RPMI7951 (cell line): ENCODE measurements around the gene HSD17B10. TPM values are rescaled to one million over a fixed set of nuclear protein-coding genes. Genes with fewer than 3 reads are reported as not detected.
"Not testable (repeated sequence)": the region's sequence is repeated elsewhere in the genome, so short reads cannot be mapped to it uniquely, and the experiment has no call there.

Source experiments
- DNase-seq: peaks from one replicate; pipeline ENCODE4 v3.0.0-alpha.2; 2012; ENCODE audit warnings: low read depth
- total RNA-seq: library from RNA; depleted of rRNA; stranded (reverse); fragments of >200 nt; shearing (Covaris generic); gene quantifications from 2 replicates; pipeline ENCODE4 v1.2.3, GENCODE V29; 2014; rRNA removed

HSD17B10 gene
- total RNA-seq, 1 experiment from 2014 or later, result 139 TPM

GRCh38 chrX:53437206-53437605, 3.0 kb upstream of the HSD17B10 start:
- no peak for DNase-seq

GRCh38 chrX:53435997-53436396, 1.8 kb upstream of the HSD17B10 start:
- DNase-seq, result peak; percentile 71

GRCh38 chrX:53430231-53430630, 3.9 kb downstream of the HSD17B10 start:
- no peak for DNase-seq

- DNase-seq, result no peak
These were observed 4.4 kb downstream of the HSD17B10 start for GRCh38 chrX:53429755-53430154.

GRCh38 chrX:53422861-53423306, 11.3 kb downstream of the HSD17B10 start, which contains the start of gene RIBC1:
Gene RIBC1 (plus strand): TSS chrX:53422873. CDS start chrX:53426277, 3,404 bp downstream.
- DNase-seq, result no peak

GRCh38 chrX:53422086-53422860, 11.9 kb downstream of the HSD17B10 start, which contains the start of gene SMC1A:
Gene SMC1A (minus strand): TSS chrX:53422654. CDS start chrX:53422600, 54 bp downstream.
- peak; percentile 97 for DNase-seq

GRCh38 chrX:53421772-53422085, 12.4 kb downstream of the HSD17B10 start:
- no peak for DNase-seq

- DNase-seq, result no peak
These were observed 13.0 kb downstream of the HSD17B10 start for GRCh38 chrX:53421125-53421524.

GRCh38 chrX:53420351-53420750, 13.8 kb downstream of the HSD17B10 start:
- DNase-seq, result not testable (repeated sequence)

- no peak for DNase-seq
These were observed 21.7 kb downstream of the HSD17B10 start for GRCh38 chrX:53412446-53412845.

- DNase-seq, result no peak
These were observed 30.6 kb downstream of the HSD17B10 start for GRCh38 chrX:53403535-53403934.

GRCh38 chrX:53398216-53398615, 36.0 kb downstream of the HSD17B10 start:
- DNase-seq, result no peak

- no peak for DNase-seq
These were observed 38.4 kb downstream of the HSD17B10 start for GRCh38 chrX:53395605-53396298.

GRCh38 chrX:53383376-53384076, 50.6 kb downstream of the HSD17B10 start:
- no peak for DNase-seq

Other genes starting within 250 kb of the HSD17B10 start
- gene KDM5C, start 209.2 kb downstream of the HSD17B10 start, total RNA-seq, result 67.0 and 120 TPM in 2 replicates
- 28.4 and 42.4 TPM in 2 replicates for gene IQSEC2, start 152.8 kb downstream of the HSD17B10 start, total RNA-seq
- 29.2 and 37.6 TPM in 2 replicates for gene SMC1A, start 11.7 kb downstream of the HSD17B10 start, total RNA-seq
- 1.1 and 1.6 TPM in 2 replicates for gene RIBC1, start 11.5 kb downstream of the HSD17B10 start, total RNA-seq